Kidney (tissue), 22 donors: ENCODE measurements around the gene PKD1L1. TPM values are rescaled to one million over a fixed set of nuclear protein-coding genes. Genes with fewer than 3 reads are reported as not detected.
A peak's percentile ranks its signal among the peaks of the same experiment; 100 is the strongest.

ENCODE experiments used
- DNase-seq, 5 donors: peaks; one replicate each; pipeline ENCODE4 v3.0.0-alpha.2; 2013 to 2020
- FAIRE-seq: peaks from 2 replicates; lab custom pipeline; 2012; peaks lifted over from hg19 to GRCh38; lab: Jason Lieb, UNC
- H3K27ac ChIP-seq, 2 donors: one replicate each; pipeline ENCODE4 v1.7.0; 2013; ENCODE audit warnings: low read depth in 2 of 2, low read length in 2 of 2, inconsistent platforms in 1 of 2
- H3K27me3 ChIP-seq: one replicate; pipeline ENCODE4 v1.7.1; 2013; ENCODE audit warnings: low read length, inconsistent platforms; ENCODE audit not compliant: control insufficient read depth, insufficient read depth
- H3K36me3 ChIP-seq, 3 donors: one replicate each; pipeline versions ENCODE4 v1.7.0 to v1.7.1; 2013; ENCODE audit warnings: low read length in 3 of 3, control low read depth in 1 of 3, inconsistent platforms in 1 of 3; ENCODE audit not compliant: insufficient read depth in 3 of 3, control insufficient read depth in 2 of 3
- H3K4me1 ChIP-seq, 3 donors: one replicate each; pipeline versions ENCODE4 v1.7.0 to v1.7.1; 2013; ENCODE audit warnings: low read length in 3 of 3, inconsistent platforms in 1 of 3, low read depth in 1 of 3; ENCODE audit not compliant: control insufficient read depth in 2 of 3, insufficient read depth in 2 of 3
- H3K4me3 ChIP-seq, 3 donors: one replicate each; pipeline versions ENCODE4 v1.7.0 to v1.8.1; 2013; ENCODE audit warnings: low read length in 3 of 3, control low read depth in 1 of 3, inconsistent platforms in 1 of 3
- H3K9ac ChIP-seq, 3 donors: one replicate each; pipeline versions ENCODE4 v1.7.0 to v1.7.1; 2013; ENCODE audit warnings: low read length in 3 of 3, control low read depth in 1 of 3, inconsistent platforms in 1 of 3
- H3K9me3 ChIP-seq, 3 donors: one replicate each; pipeline versions ENCODE4 v1.7.0 to v1.7.1; 2013; ENCODE audit warnings: low read length in 3 of 3, control low read depth in 1 of 3, inconsistent platforms in 1 of 3; ENCODE audit not compliant: control insufficient read depth in 2 of 3, insufficient read depth in 1 of 3
- intact Hi-C: fragments of 100-400 bp; cut with DNase I; formaldehyde crosslinking; loops from one replicate; pipeline ENCODE4 v1.11.1; 2022
- long read RNA-seq, 10 donors: library from polyadenylated mRNA in 1 of 10; unstranded in 1 of 10; transcript quantifications; one replicate each; pipeline ENCODE4 v2.0.0 and lab custom pipeline, GENCODE V29; 2021 to 2026
- polyA plus RNA-seq: library from polyadenylated mRNA; stranded (reverse); fragments of 350-450 nt; fragmentation: Illumina TruSeq; extraction: RNeasy Lipid Tissue Mini Kit (QIAGEN cat#74804); gene quantifications from one replicate; pipeline ENCODE4 v1.2.3, GENCODE V29; 2014; ENCODE audit warnings: low read depth, low replicate concordance; ENCODE audit not compliant: insufficient read depth
- total RNA-seq: library from RNA; stranded (reverse); fragmentation: NEBNext Ultra II Directional; extraction: Animal tissue kit (Norgen Biotek cat#: 25700); gene quantifications from one replicate; pipeline ENCODE4 v1.2.1, GENCODE V29; 2021
- TF ChIP-seq, protein P1 (sequence below): IDR thresholded peaks from 3 replicates; pipeline ENCODE4 v1.5.1; 2012; ENCODE audit warnings: mild to moderate bottlenecking, moderate library complexity, borderline replicate concordance; ENCODE audit not compliant: insufficient read depth; ENCODE audit errors: extremely low read depth
- donor health status: control.
- donor health status: control.
- donor health status: control.
- donor health status: control.
- donor health status: control.
- donor health status: DM: yes; HTN: yes; CAD: no.
- donor health status: Normal renal cell carcinoma (clear cell type).

The PKD1L1 gene, protein sequence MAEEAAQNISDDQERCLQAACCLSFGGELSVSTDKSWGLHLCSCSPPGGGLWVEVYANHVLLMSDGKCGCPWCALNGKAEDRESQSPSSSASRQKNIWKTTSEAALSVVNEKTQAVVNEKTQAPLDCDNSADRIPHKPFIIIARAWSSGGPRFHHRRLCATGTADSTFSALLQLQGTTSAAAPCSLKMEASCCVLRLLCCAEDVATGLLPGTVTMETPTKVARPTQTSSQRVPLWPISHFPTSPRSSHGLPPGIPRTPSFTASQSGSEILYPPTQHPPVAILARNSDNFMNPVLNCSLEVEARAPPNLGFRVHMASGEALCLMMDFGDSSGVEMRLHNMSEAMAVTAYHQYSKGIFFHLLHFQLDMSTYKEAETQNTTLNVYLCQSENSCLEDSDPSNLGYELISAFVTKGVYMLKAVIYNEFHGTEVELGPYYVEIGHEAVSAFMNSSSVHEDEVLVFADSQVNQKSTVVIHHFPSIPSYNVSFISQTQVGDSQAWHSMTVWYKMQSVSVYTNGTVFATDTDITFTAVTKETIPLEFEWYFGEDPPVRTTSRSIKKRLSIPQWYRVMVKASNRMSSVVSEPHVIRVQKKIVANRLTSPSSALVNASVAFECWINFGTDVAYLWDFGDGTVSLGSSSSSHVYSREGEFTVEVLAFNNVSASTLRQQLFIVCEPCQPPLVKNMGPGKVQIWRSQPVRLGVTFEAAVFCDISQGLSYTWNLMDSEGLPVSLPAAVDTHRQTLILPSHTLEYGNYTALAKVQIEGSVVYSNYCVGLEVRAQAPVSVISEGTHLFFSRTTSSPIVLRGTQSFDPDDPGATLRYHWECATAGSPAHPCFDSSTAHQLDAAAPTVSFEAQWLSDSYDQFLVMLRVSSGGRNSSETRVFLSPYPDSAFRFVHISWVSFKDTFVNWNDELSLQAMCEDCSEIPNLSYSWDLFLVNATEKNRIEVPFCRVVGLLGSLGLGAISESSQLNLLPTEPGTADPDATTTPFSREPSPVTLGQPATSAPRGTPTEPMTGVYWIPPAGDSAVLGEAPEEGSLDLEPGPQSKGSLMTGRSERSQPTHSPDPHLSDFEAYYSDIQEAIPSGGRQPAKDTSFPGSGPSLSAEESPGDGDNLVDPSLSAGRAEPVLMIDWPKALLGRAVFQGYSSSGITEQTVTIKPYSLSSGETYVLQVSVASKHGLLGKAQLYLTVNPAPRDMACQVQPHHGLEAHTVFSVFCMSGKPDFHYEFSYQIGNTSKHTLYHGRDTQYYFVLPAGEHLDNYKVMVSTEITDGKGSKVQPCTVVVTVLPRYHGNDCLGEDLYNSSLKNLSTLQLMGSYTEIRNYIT (N-terminal part only)
- total RNA-seq (0.82 TPM), polyA plus RNA-seq (0.32 TPM)
- long read RNA-seq, donor 1, result 0 reads
- long read RNA-seq, donor 2, result 0 reads
- long read RNA-seq, donor 3, result 0 reads
- long read RNA-seq, donor 4, result 0 reads
- long read RNA-seq, donor 5, result 0 reads
- long read RNA-seq, donor 6, result 0 reads
- long read RNA-seq, donor 7, result 0 reads
- long read RNA-seq, donor 8, result 0 reads
- long read RNA-seq, donor 9, result 0 reads
- long read RNA-seq, donor 10, result 0 reads

DNA sequence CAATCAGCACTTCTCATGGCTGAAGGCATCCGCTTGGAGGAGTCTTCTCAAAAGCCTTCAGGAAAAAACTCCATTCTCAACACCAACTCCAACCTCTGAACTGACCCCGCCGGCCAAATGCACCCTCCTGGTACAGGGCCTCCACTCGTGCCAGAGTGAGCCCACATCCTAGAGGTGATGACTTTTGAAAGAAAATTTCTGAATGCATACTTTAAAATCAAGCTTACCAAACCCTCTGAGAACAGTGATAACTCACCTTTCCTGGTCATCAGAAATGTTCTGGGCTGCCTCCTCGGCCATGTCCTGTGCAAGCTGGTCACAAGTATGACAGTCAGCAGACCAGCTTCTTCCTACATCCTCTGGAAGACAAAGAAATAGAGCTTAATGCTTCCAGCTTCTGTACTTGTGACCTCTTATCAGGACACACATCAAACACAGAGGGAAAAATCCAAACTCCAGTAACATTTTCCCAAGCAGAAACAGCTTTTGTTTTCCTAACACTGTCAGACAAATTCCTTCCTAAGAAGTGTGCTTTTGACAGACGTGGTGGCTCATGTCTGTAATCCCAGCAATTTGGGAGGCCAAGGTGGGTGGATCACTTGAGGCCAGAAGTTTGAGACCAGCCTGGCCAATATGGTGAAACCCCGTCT lies at the start of gene PKD1L1:
TSS of gene PKD1L1 (minus strand) at position 326 of the 650 bp plus-strand sequence. CDS start at position 300, 26 bp downstream.
- H3K4me3 ChIP-seq, result no peak within 1 kb of the TSS
- FAIRE-seq, result no peak
- H3K36me3 ChIP-seq, result no peaks in the 10 kb centered on the region
- peak within 1 kb of the TSS in 1 of 2 donors; percentile 12 for H3K27ac ChIP-seq
- no peak for DNase-seq
- no peaks in the 10 kb centered on the region for H3K27me3 ChIP-seq
- TF ChIP-seq, protein P1, sequence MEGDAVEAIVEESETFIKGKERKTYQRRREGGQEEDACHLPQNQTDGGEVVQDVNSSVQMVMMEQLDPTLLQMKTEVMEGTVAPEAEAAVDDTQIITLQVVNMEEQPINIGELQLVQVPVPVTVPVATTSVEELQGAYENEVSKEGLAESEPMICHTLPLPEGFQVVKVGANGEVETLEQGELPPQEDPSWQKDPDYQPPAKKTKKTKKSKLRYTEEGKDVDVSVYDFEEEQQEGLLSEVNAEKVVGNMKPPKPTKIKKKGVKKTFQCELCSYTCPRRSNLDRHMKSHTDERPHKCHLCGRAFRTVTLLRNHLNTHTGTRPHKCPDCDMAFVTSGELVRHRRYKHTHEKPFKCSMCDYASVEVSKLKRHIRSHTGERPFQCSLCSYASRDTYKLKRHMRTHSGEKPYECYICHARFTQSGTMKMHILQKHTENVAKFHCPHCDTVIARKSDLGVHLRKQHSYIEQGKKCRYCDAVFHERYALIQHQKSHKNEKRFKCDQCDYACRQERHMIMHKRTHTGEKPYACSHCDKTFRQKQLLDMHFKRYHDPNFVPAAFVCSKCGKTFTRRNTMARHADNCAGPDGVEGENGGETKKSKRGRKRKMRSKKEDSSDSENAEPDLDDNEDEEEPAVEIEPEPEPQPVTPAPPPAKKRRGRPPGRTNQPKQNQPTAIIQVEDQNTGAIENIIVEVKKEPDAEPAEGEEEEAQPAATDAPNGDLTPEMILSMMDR, result no peak
- no peak within 1 kb of the TSS for H3K9ac ChIP-seq
- H3K9me3 ChIP-seq, result no peaks in the 10 kb centered on the region
- intact Hi-C loops, result loop anchor here (10.0 kb wide), 1 partner anchor 157 kb away; no protein-coding TSS in a partner anchor
- peaks cover 0 to 6% (median 0%) of the 10 kb centered on the region in 3 donors for H3K4me1 ChIP-seq

DNA sequence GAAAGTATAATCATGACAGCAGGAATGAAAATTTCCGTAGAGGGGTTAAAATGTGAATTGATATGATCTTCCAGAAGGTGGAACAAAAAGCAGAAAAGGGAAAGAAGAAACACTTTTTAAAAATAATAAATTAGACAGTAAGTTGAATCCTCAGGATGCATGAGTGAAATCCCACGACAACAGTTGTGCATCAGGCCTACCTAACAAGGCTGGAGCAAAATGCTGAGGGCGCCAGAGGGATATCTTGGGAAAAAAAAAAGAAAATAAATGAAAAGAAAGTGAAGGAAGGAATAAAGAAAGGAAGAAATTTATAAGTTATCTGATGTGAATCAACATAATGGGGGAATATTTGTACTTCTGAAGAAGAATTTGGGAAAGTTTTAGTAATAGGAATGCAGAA lies 44.2 kb upstream of the PKD1L1 start:
- DNase-seq (no peak), FAIRE-seq (no peak)
- no peaks in the 10 kb centered on the region for H3K27me3 ChIP-seq
- TF ChIP-seq, protein P1, result no peak
- peak overlapping the region in 1 of 3 donors; percentile 64 for H3K4me3 ChIP-seq
- H3K27ac ChIP-seq, result peak overlapping the region in 1 of 2 donors; percentile 17
- intact Hi-C loops, result loop anchor here (10.0 kb wide), 1 partner anchor 112 kb away; no protein-coding TSS in a partner anchor
- no peaks in the 10 kb centered on the region for H3K36me3 ChIP-seq
- H3K9ac ChIP-seq, result no peak overlapping the region
- peaks cover 0 to 2% (median 0%) of the 10 kb centered on the region in 3 donors for H3K4me1 ChIP-seq
- H3K9me3 ChIP-seq, result no peaks in the 10 kb centered on the region
